ENCODE data around the gene SLC39A7. TPM values are rescaled to one million over a fixed set of nuclear protein-coding genes. Genes with fewer than 3 reads are reported as not detected.
A peak's percentile ranks its signal among the peaks of the same experiment; 100 is the strongest.

The SLC39A7 gene
- total and polyA plus RNA-seq, 2 of the 4 experiments (the other 2 are of a cell fraction): 135 to 208 TPM

GRCh38 chr6:33183071-33183683 is 17.5 kb upstream of the SLC39A7 start:
- intact Hi-C loops (cut with micrococcal nuclease): no loop called here
- H3K9me1 ChIP-seq (ENCODE audit: insufficient read depth, low read length): no peaks in the 10 kb centered on the region
- no peak overlapping the region for H3K27ac ChIP-seq (ENCODE audit: insufficient read depth, low read length)
- ChIA-PET CTCF (no interaction called here), POLR2A (ENCODE audit: unreplicated experiment) (no interaction called here)
- H4K5ac ChIP-seq (ENCODE audit: low read depth, low read length): no peak overlapping the region
- no peak overlapping the region for H3K4ac ChIP-seq (ENCODE audit: low read depth, low read length)
- no peaks in the 10 kb centered on the region for H3K4me1 ChIP-seq (ENCODE audit: control insufficient read depth, insufficient read depth, low read length)
- H2BK15ac ChIP-seq (ENCODE audit: low read depth, low read length): no peak overlapping the region
- BruUV-seq (replicated peaks): no TSS peak
- no peak overlapping the region for H4K91ac ChIP-seq (ENCODE audit: insufficient read depth, low read depth, low read length)
- no peaks in the 10 kb centered on the region for H4K20me1 ChIP-seq (ENCODE audit: insufficient read depth, low read length)
- H3K14ac ChIP-seq (replicated peaks; ENCODE audit: low read depth, low read length): no peak overlapping the region
- H3K36me3 ChIP-seq (ENCODE audit: control insufficient read depth, insufficient read depth, low read length): no peaks in the 10 kb centered on the region
- H2AK9ac ChIP-seq (replicated peaks; ENCODE audit: low read depth, low read length, poor library complexity): no peak overlapping the region
- no peak overlapping the region for H2AK5ac ChIP-seq (ENCODE audit: low read depth, low read length)
- H3K79me1 ChIP-seq (ENCODE audit: low read depth in 1 of 2, low read length in 2 of 2): no peaks in the 10 kb centered on the region
- no peak overlapping the region for H2BK120ac ChIP-seq (ENCODE audit: low read depth, low read length)
- H2BK5ac ChIP-seq (ENCODE audit: low read depth, low read length, poor library complexity, severe bottlenecking): no peak overlapping the region
- ATAC-seq (ENCODE audit: low read depth): no peak
- H3K4me3 ChIP-seq (ENCODE audit: insufficient read depth, low read depth, low read length): no peak overlapping the region
- no peak overlapping the region for H2BK20ac ChIP-seq (ENCODE audit: low read depth, low read length)
- in situ Hi-C loops (cut with MboI; ENCODE audit: low sequenced_read_pairs): no loop called here
- H3K56ac ChIP-seq (ENCODE audit: extremely low read depth, insufficient read depth, low read length): no peak overlapping the region
- dilution Hi-C loops (cut with HindIII; ENCODE audit: low sequenced_read_pairs, unreplicated experiment): no loop called here
- H2AFZ ChIP-seq (replicated peaks; ENCODE audit: low read length, poor library complexity): peak overlapping the region; percentile 35
- TF ChIP-seq CHD1 (IDR thresholded peaks at IDR 0.05; ENCODE audit: low read depth, low read length): no peak
- TF ChIP-seq SMC3 (IDR thresholded peaks at IDR 0.05; ENCODE audit: low read depth, low read length): no peak
- TF ChIP-seq MAZ (IDR thresholded peaks at IDR 0.05; ENCODE audit: borderline replicate concordance, low read depth, low read length): no peak
- no peak for TF ChIP-seq ELK1 (IDR thresholded peaks at IDR 0.05; ENCODE audit: borderline replicate concordance, low read depth, low read length)
- no peak for TF ChIP-seq BHLHE40 (IDR thresholded peaks at IDR 0.05; ENCODE audit: low read depth, low read length)
- peak overlapping the region; percentile 21 to 54; a peak in 3 of 4 replicates for H4K8ac ChIP-seq (ENCODE audit: low read depth in 2 of 2, low read length in 2 of 2)
- H3K9ac ChIP-seq (ENCODE audit: low read depth, low read length): no peak overlapping the region
- WGBS, 2 experiments (ENCODE audit: extremely low coverage in 2 of 2, insufficient read length in 1 of 2): 92% methylated on average over 2 of the region's 5 CpGs; no CpG with 5 or more reads in 1 of the 2 experiments
- H3K18ac ChIP-seq (ENCODE audit: low read depth, low read length): no peak overlapping the region
- H3K27me3 ChIP-seq (ENCODE audit: control insufficient read depth, insufficient read depth, low read length): peaks cover 19% of the 10 kb centered on the region
- no peak for DNase-seq
- no peak overlapping the region for H3K23ac ChIP-seq (ENCODE audit: low read depth, low read length)
- H3K4me2 ChIP-seq (ENCODE audit: low read depth, low read length): no peak overlapping the region
- H3K9me3 ChIP-seq (ENCODE audit: control insufficient read depth, insufficient read depth, low read length): no peaks in the 10 kb centered on the region

Measured in IMR-90 (cell line).